Muscle of arm (tissue), 12 donors: ENCODE results near the gene DGKQ. TPM values are rescaled to one million over a fixed set of nuclear protein-coding genes. Genes with fewer than 3 reads are reported as not detected.
"Not testable (repeated sequence)": the region's sequence is repeated elsewhere in the genome, so short reads cannot be mapped to it uniquely, and the experiment has no call there.

ENCODE experiments used
- DNase-seq: peaks from one replicate; pipeline ENCODE4 v3.0.0-alpha.2; 2013
- polyA plus RNA-seq, 12 donors: library from polyadenylated mRNA; unstranded; fragments of 120-200 nt; gene quantifications; one replicate each; pipeline ENCODE4 v1.2.1, GENCODE V29; 2013; ENCODE audit not compliant: insufficient read length in 12 of 12

DGKQ gene
- polyA plus RNA-seq, 12 donors = 3.2 to 19.4 (median 4.5) TPM; not detected in 1

GRCh38 chr4:1010395-1011021, 37.1 kb upstream of the DGKQ start:
- DNase-seq = peak; percentile 37

GRCh38 chr4:1009542-1010394, 36.4 kb upstream of the DGKQ start:
- peak; percentile 48 for DNase-seq

- DNase-seq = peak; percentile 38
Observed at GRCh38 chr4:1008840-1009541, 35.6 kb upstream of the DGKQ start.

GRCh38 chr4:1006856-1007255, 33.5 kb upstream of the DGKQ start:
- no peak for DNase-seq

- no peak for DNase-seq
Observed at GRCh38 chr4:1004557-1005485, 31.5 kb upstream of the DGKQ start.

GRCh38 chr4:1004071-1004418, 30.7 kb upstream of the DGKQ start:
- no peak for DNase-seq

- DNase-seq = no peak
Observed at GRCh38 chr4:1003271-1004070, 30.1 kb upstream of the DGKQ start.

- DNase-seq = no peak
Observed at GRCh38 chr4:1002631-1003251, 29.4 kb upstream of the DGKQ start.

- DNase-seq = no peak
Observed at GRCh38 chr4:1002131-1002630, 28.8 kb upstream of the DGKQ start.

- DNase-seq = no peak
Observed at GRCh38 chr4:1001561-1002130, 28.3 kb upstream of the DGKQ start.

- no peak for DNase-seq
Observed at GRCh38 chr4:1000686-1001260, 27.4 kb upstream of the DGKQ start.

GRCh38 chr4:999882-1000425, 26.6 kb upstream of the DGKQ start:
- no peak for DNase-seq

- DNase-seq = not testable (repeated sequence)
Observed at GRCh38 chr4:999240-999863, 26.0 kb upstream of the DGKQ start.

- no peak for DNase-seq
Observed at GRCh38 chr4:998096-998691, 24.8 kb upstream of the DGKQ start.

- no peak for DNase-seq
Observed at GRCh38 chr4:997375-998071, 24.2 kb upstream of the DGKQ start.

GRCh38 chr4:996997-997374, 23.6 kb upstream of the DGKQ start:
- DNase-seq = no peak
